ENCODE data around the gene TCF20.

Gene TCF20

GRCh38 chr22:42281706-42282251 is 11.3 kb upstream of the TCF20 start:
- DNase-seq = no peak

GRCh38 chr22:42281284-42281683 is 10.8 kb upstream of the TCF20 start:
- no peak for DNase-seq

GRCh38 chr22:42280836-42281235 is 10.4 kb upstream of the TCF20 start:
- DNase-seq = no peak

- DNase-seq = no peak
Observed at GRCh38 chr22:42280140-42280539, 9.7 kb upstream of the TCF20 start.

- DNase-seq = no peak
Observed at GRCh38 chr22:42279425-42280020, 9.1 kb upstream of the TCF20 start.

DNA sequence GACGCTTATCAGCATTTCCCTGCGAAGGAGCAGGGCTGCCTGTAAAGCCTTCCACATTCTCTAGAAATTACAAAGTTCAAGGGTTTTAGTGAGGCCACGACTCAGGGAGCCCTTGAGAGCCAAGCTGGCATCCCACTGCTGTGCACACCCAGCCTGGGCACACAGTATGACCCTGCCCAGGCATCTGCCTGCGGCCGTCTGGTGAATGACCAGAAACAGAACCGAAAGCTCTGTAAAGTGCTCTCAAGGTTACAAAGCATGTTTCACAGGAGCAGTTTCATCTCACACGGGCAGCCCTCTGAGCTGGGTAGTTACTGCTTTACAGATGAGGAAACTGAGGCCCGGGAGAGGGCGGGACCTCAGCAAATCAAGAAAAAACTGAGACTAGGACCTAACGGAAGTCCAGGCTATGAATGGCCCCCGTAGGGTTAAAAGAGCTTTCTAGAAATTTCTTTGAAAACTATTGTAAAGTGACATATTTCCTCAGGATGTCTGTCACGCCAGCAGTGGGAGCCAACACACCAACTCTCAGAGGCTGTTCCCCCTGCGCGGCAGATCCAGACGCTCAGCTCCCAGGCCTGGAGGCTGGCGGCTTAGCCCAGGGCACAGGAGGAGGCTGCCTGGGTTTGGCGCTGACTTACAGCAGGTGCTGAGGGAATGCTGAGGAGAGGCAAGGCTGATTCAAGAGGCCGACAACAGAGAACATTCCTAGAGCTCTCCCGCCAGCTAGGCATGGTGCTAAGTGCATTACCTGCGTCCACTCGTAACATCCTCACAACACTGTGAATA is 7.7 kb upstream of the TCF20 start:
- DNase-seq = no peak

DNA sequence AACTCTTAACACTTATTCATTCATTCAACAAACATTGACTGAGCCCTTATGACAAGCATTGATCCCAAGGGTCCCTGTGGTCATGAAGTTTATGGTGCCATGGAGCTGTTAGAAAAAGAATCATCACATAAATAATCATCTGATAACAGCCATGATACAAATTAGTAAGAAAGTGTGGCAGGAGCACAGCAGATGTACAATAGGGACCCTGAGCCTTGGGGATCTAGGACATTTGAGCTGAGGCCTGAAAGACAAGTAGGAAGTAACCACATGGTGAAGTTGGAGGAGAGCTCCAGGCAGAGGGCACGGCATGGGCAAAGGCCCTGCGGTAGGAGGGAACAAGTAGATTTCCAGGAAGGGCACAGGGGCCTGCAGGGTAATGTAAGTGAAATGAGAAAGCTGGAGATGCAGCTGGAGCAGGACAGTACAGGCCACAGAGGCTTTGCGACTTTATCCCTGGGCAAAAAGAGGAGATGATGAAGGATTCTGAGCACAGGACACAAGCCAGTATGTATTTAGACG is 6.8 kb upstream of the TCF20 start:
- no peak for DNase-seq

DNA sequence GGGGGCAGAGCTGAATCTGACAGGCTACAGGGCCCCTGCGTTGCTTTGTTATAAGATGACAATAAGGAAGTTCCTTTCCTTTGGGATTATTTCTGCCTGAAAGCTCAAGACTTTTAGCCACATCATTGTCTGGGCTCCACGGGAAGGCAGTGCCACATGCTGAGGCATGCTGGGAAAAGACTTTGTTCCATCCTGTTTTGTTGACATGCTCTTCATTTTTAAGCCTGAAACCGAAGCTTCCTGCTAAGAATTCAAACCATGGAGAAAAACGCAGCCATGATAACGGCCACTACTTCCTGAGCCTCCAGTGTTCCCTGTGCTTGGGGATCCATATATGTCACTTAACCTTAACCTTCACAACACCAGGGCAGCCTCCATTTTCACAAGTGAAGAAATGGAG is 5.5 kb upstream of the TCF20 start:
- no peak for DNase-seq

DNA sequence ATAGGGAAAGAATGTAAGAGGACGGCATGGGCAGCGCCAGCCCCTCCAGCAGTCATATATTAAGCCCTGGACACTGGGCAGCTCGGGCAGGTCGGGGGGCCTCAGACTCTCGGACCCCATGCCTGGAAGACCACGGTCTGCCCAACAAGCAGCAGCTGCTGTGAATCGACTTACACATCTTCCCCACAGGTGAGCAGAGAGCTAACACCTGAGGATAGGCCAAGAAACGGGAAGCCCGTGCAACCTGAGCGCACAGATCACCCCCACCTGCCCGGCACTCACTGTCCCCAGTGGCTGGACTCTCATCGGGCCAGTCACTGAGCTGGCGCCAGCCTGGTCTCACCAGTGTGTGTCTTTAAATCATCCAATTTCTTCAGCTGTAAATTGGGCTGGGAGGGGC is 4.7 kb upstream of the TCF20 start:
- no peak for DNase-seq

- no peak for DNase-seq
Observed at GRCh38 chr22:42273855-42274451, 3.5 kb upstream of the TCF20 start.

DNA sequence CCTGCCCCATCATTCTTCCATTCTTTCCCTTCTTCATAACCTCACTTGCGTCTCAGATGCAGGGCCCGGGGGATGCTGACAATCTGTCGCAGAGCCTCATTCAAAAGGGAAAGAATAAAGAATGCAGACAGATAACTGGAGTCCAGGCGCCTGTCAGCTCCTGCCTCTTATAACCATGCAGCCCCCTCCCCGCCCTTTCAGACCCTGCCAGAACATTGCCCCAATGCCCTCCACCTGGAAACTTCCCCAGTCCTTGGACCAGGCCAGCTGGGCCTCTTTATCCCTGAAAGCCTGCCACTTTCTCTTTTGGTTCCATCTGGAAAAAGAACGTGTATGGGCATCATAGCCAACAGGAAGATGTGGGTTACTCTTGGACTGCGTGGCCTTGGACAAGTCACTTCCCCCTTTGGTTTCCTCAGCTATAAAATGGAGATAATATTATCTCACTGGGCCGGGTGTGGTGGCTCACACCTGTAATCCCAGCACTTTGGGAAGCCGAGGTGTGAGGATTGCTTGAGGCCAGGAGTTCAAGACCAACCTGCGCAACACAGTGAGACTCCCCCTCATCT is 2.1 kb upstream of the TCF20 start:
- DNase-seq = no peak

DNA sequence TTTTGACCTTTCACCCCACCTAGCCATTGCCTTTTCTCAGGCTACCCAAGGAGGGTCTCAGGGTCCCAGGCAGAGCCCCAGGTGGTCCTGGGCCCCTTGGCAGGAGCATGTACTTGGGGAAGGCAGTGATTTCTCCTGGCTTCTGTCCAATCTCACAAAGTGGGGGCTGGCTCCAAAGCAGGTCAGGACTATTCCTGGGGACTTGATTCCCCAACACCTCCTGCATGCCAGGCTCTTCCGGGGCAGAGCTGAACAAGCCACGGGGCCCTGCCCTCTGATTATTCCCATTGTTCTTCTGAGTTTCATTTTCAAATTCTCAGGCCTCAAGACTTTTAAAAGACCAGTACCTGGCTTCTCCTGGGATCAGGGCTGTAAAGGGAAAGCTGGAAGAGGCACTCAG is 1.5 kb upstream of the TCF20 start:
- no peak for DNase-seq

DNA sequence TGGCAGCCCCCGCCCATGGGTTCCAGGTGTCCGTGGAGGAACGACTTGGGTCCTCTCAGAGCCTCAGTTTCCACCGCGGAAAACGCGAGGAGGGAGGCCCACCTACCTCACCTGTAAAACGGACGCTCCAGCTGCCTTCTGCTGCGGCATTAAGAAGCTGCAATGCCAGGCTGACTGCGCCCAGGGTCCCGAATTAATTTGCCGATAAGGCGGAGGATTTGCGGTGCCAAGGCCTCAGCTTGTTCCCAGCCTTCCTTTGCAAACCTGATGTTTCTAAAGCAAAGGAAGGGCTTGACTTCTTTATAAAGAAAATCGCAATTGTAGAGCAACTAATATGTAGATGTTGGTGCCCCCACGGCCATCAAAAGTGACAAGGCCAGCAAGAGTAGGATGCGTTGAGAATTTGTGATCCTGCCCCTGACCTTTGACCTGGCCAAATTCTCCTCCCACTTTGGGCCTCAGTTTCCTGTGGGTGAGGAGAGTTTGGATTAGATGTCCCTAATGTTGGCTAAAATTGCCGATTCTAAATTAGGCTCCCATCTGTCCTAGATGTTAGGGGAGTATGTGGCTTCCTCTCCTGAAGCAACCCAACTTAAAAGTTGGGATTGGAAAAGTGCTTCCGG is 849 bp upstream of the TCF20 start:
- no peak for DNase-seq

- peak in 1 of 2 experiments; percentile 36 for DNase-seq
Observed at GRCh38 chr22:42270176-42270509, 310 bp downstream of the TCF20 start.

GRCh38 chr22:42269432-42270175 is 849 bp downstream of the TCF20 start:
- peak; percentile 72 to 78 for DNase-seq

GRCh38 chr22:42268852-42269410 is 1.5 kb downstream of the TCF20 start:
- no peak for DNase-seq

DNA sequence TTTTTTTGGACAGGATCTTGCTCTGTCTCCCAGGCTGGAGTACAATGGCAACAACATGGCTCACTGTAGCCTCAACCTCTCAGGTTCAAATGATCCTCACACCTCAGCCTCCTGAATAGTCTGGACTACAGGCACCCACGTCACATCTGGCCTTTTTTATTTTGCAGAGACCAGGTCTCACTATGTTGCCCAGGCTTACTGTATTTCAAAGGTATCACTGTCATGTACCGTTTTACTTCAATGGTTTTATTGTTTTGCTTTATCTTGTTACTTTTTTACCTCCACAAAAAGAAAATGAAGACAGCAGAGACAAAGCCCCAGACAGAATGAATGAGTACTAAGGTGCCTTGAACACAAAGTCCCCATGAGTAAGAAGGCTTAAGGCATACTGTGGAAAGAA is 5.1 kb downstream of the TCF20 start:
- DNase-seq = no peak

- DNase-seq = no peak
Observed at GRCh38 chr22:42263944-42264343, 6.5 kb downstream of the TCF20 start.

GRCh38 chr22:42262964-42263363 is 7.5 kb downstream of the TCF20 start:
- no peak for DNase-seq

DNA sequence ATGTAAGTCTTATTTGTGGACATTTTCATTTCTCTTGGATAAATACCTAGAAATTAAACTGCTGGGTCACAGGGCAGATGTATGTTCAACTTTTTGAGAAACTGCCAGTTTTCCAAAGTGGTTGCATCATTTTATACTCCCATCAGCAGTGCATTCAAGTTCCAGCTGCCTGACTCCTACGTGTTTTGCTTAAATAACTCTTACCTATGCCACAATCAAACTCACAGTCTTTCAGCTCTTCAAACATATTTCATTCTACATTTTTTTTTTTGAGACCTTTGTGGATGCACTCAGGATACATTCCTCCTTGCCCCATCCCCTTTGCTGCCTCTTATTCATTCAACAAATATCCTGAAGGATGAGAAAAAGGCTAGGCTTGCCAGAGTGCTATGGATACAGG is 9.2 kb downstream of the TCF20 start:
- DNase-seq = no peak

GRCh38 chr22:42258126-42258525 is 12.3 kb downstream of the TCF20 start:
- no peak for DNase-seq

DNA sequence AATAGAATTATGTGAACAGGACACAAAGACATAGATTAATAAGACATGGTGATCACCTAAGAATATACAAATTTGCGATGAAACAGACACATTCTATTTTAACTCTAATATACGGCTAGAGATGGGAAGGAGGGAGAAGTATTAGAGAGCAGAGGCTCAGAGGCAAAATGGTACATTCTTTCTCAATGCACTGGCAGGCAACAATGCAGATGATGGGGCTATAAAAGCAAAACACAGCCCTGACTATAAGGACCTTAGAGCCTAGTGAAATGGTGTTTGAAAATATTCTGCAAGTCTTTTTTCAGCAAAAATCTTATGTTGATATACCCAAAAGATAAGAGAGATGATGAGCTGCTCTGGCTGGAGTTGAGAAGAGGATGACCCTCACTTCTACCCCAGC is 13.1 kb downstream of the TCF20 start:
- DNase-seq = no peak
